HepG2 (cell line): ENCODE data around the gene PML. TPM values are rescaled to one million over a fixed set of nuclear protein-coding genes. Genes with fewer than 3 reads are reported as not detected.
A peak's percentile ranks its signal among the peaks of the same experiment; 100 is the strongest.

ENCODE experiments used
- CEBPB ChIP-seq: IDR thresholded peaks from 2 replicates; pipeline ENCODE4 v1.6.1; 2011; ENCODE audit warnings: low read depth, low read length, improper control_type of control experiment, borderline replicate concordance
- CENPX ChIP-seq: sonication (generic); formaldehyde crosslinking; IDR thresholded peaks from 2 replicates; pipeline ENCODE4 v1.9.0; 2021; ENCODE audit warnings: mild to moderate bottlenecking, missing genetic modification reagents, moderate library complexity
- GABPB1 ChIP-seq: IDR thresholded peaks from 2 replicates; pipeline ENCODE4 v1.6.1; 2016; ENCODE audit warnings: mild to moderate bottlenecking, missing genetic modification reagents, moderate library complexity, missing compliant biosample characterization
- HNF1A ChIP-seq, 2 experiments: sonication (generic) in 1 of 2; formaldehyde crosslinking in 1 of 2; IDR thresholded peaks; 2 replicates each; pipeline versions ENCODE4 v1.4.0 to v1.6.1; 2016 to 2020; ENCODE audit warnings: borderline replicate concordance in 1 of 2, low read depth in 1 of 2, mild to moderate bottlenecking in 1 of 2, missing genetic modification reagents in 1 of 2
- HOXA9 ChIP-seq: sonication (generic); formaldehyde crosslinking; IDR thresholded peaks from 2 replicates; pipeline ENCODE4 v1.8.1; 2022; ENCODE audit warnings: missing genetic modification reagents, mild to moderate bottlenecking, moderate library complexity, borderline replicate concordance
- MAFG ChIP-seq: sonication (generic); formaldehyde crosslinking; IDR thresholded peaks from 2 replicates; pipeline ENCODE4 v1.5.1; 2020; ENCODE audit warnings: mild to moderate bottlenecking, missing genetic modification reagents
- MZF1 ChIP-seq: sonication (generic); formaldehyde crosslinking; IDR thresholded peaks from 2 replicates; pipeline ENCODE4 v1.8.1; 2023; ENCODE audit warnings: mild to moderate bottlenecking, missing genetic modification reagents, borderline replicate concordance
- NFKB2 ChIP-seq: sonication (generic); formaldehyde crosslinking; IDR thresholded peaks from 2 replicates; pipeline ENCODE4 v1.4.0; 2020; ENCODE audit warnings: missing genetic modification reagents, borderline replicate concordance
- POGZ ChIP-seq: sonication (generic); formaldehyde crosslinking; IDR thresholded peaks from 2 replicates; pipeline ENCODE4 v1.4.0; 2020; ENCODE audit warnings: mild to moderate bottlenecking, missing genetic modification reagents
- RARG ChIP-seq: sonication (generic); formaldehyde crosslinking; IDR thresholded peaks from 2 replicates; pipeline ENCODE4 v1.4.0; 2020; ENCODE audit warnings: low read depth, mild to moderate bottlenecking, missing genetic modification reagents
- RFX3 ChIP-seq: IDR thresholded peaks from 2 replicates; pipeline ENCODE4 v1.6.1; 2016; ENCODE audit warnings: missing biosample characterization, missing genetic modification reagents
- SATB2 ChIP-seq: sonication (generic); formaldehyde crosslinking; IDR thresholded peaks from 2 replicates; pipeline ENCODE4 v1.5.0; 2020; ENCODE audit warnings: missing genetic modification reagents
- SNAPC2 ChIP-seq: sonication (generic); formaldehyde crosslinking; IDR thresholded peaks from 2 replicates; pipeline ENCODE4 v1.8.1; 2022; ENCODE audit warnings: mild to moderate bottlenecking, missing genetic modification reagents
- SSRP1 ChIP-seq: IDR thresholded peaks from 2 replicates; pipeline ENCODE4 v1.6.1; 2016; ENCODE audit warnings: control low read depth
- STAG1 ChIP-seq: sonication (generic); formaldehyde crosslinking; IDR thresholded peaks from 2 replicates; pipeline ENCODE4 v1.4.0; 2020; ENCODE audit warnings: missing genetic modification reagents
- TGIF2 ChIP-seq: IDR thresholded peaks from 2 replicates; pipeline ENCODE4 v1.6.1; 2016; ENCODE audit warnings: control low read depth, missing compliant biosample characterization
- ZFP1 ChIP-seq: IDR thresholded peaks from 2 replicates; pipeline ENCODE4 v1.6.1; 2016
- ZFY ChIP-seq: sonication (generic); formaldehyde crosslinking; IDR thresholded peaks from 2 replicates; pipeline ENCODE4 v1.4.0; 2020; ENCODE audit warnings: missing genetic modification reagents
- ZNF230 ChIP-seq: sonication (generic); formaldehyde crosslinking; IDR thresholded peaks from 2 replicates; pipeline ENCODE4 v1.4.0; 2020; ENCODE audit warnings: mild to moderate bottlenecking, missing genetic modification reagents
- ZNF432 ChIP-seq: sonication (generic); formaldehyde crosslinking; IDR thresholded peaks from 2 replicates; pipeline ENCODE4 v1.5.0; 2020; ENCODE audit warnings: missing genetic modification reagents, mild to moderate bottlenecking, borderline replicate concordance
- ZNF512 ChIP-seq: sonication (generic); formaldehyde crosslinking; IDR thresholded peaks from 2 replicates; pipeline ENCODE4 v1.4.0; 2020; ENCODE audit warnings: mild to moderate bottlenecking, missing genetic modification reagents
- ZNF543 ChIP-seq: sonication (generic); formaldehyde crosslinking; IDR thresholded peaks from 2 replicates; pipeline ENCODE4 v1.4.0; 2020; ENCODE audit warnings: mild to moderate bottlenecking, missing genetic modification reagents
- ZNF597 ChIP-seq: sonication (generic); formaldehyde crosslinking; IDR thresholded peaks from 2 replicates; pipeline ENCODE4 v1.5.0; 2020; ENCODE audit warnings: missing genetic modification reagents
- ZNF644 ChIP-seq: IDR thresholded peaks from 2 replicates; pipeline ENCODE4 v1.6.1; 2016; ENCODE audit warnings: low read depth
- ZNF761 ChIP-seq: sonication (generic); formaldehyde crosslinking; conservative IDR thresholded peaks from 2 replicates; pipeline ENCODE4 v1.4.0; 2020; ENCODE audit warnings: mild to moderate bottlenecking, missing genetic modification reagents
- ZNF776 ChIP-seq: sonication (generic); formaldehyde crosslinking; IDR thresholded peaks from 2 replicates; pipeline ENCODE4 v1.4.0; 2020; ENCODE audit warnings: mild to moderate bottlenecking, missing genetic modification reagents
- polyA plus RNA-seq, 8 experiments: library from polyadenylated mRNA; depleted of rRNA in 3 of 8; stranded (reverse) in 7 of 8; unstranded in 1 of 8; fragments of >200 nt; fragmentation: Illumina TruSeq in 4 of 8; extraction: Trizol in 4 of 8; gene quantifications; 2 replicates each; pipeline versions ENCODE4 v1.2.1 to v1.2.3, GENCODE V29; 2011 to 2016; ENCODE audit warnings: low read depth in 4 of 8, missing spikeins in 1 of 8, mixed read lengths in 1 of 8; ENCODE audit not compliant: insufficient read depth in 1 of 8
- total RNA-seq, 5 experiments: library from RNA; depleted of rRNA; stranded (reverse); fragments of >200 nt; fragmentation: Illumina TruSeq; extraction: Trizol; gene quantifications; 2 replicates each; pipeline ENCODE4 v1.2.3, GENCODE V29; 2016; ENCODE audit warnings: low read depth in 1 of 5

PML gene
- total and polyA plus RNA-seq, 2 of the 13 experiments (the other 11 are each of a cell fraction or from before 2014, with no cell fraction given) = 2.9 to 3.9 TPM

DNA sequence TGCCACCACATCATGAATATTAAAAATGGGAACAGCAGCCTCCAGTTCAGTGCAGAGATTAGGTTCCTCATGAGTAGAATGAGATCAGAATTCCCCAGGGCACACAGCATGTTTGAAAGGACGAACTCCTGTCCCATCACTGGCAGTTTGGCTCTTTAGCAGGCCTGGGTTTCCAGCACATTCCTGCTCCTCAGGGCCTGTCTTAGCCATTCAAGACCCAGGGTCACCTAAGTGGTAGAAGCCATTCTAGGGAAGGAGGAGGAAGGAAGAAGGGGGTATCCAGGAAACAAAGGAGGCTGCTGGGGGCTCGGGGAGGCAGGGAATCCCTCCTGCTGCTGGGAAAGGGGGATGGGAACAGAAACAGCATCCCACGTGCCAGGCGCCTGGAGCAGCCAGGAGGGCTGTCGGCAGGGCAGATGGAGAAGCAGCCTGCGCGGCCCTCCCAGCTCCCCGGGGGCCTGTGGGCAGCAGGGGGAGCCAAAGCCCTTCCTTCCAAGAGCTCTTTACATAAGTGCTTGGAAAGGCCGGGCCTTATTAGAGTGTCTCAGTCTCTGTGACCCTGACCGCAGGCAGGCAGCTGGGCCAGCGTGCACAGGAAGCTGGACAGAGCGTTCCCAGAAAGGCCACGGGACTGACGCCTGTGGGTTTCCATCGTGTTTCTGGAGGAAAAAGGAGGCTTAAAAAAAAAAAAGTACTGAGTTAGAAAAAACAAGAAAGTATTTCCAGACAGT is 43.5 kb upstream of the PML start (continued):
- TF ChIP-seq HNF1A (IDR thresholded peaks at IDR 0.05; ENCODE audit: low read depth) (no peak), HNF1A (CRISPR knock-in tag; IDR thresholded peaks at IDR 0.05; ENCODE audit: borderline replicate concordance) (no peak), SNAPC2 (CRISPR knock-in tag) (no peak), STAG1 (CRISPR knock-in tag) (peak; percentile 77), NFKB2 (CRISPR knock-in tag) (peak; percentile 42; the same call in 1 of the 2 replicates), CENPX (CRISPR knock-in tag) (no peak), ZNF432 (no peak), ZFP1 (no peak), ZNF512 (CRISPR knock-in tag) (no peak), GABPB1 (CRISPR knock-in tag) (peak; percentile 63), ZNF230 (CRISPR knock-in tag) (no peak), ZNF597 (CRISPR knock-in tag) (no peak), SATB2 (CRISPR knock-in tag) (no peak), TGIF2 (CRISPR knock-in tag) (no peak), RARG (CRISPR knock-in tag) (no peak), ZNF776 (no peak), ZFY (CRISPR knock-in tag) (peak; percentile 67), ZNF644 (CRISPR knock-in tag) (no peak), POGZ (CRISPR knock-in tag) (no peak), ZNF543 (CRISPR knock-in tag) (no peak), HOXA9 (no peak), CEBPB (no peak), MZF1 (CRISPR knock-in tag) (no peak), ZNF761 (no peak), SSRP1 (no peak), MAFG (CRISPR knock-in tag) (no peak), RFX3 (no peak)
